GM19397 (cell line): ENCODE measurements around the gene FYCO1.

ENCODE experiments used
- ATAC-seq: cut with Tn5 transposase; IDR thresholded peaks from one replicate; pipeline ENCODE4 v1.9.1; 2021; ENCODE audit warnings: mild to moderate bottlenecking, moderate library complexity; ENCODE audit not compliant: unreplicated experiment

Gene FYCO1

DNA sequence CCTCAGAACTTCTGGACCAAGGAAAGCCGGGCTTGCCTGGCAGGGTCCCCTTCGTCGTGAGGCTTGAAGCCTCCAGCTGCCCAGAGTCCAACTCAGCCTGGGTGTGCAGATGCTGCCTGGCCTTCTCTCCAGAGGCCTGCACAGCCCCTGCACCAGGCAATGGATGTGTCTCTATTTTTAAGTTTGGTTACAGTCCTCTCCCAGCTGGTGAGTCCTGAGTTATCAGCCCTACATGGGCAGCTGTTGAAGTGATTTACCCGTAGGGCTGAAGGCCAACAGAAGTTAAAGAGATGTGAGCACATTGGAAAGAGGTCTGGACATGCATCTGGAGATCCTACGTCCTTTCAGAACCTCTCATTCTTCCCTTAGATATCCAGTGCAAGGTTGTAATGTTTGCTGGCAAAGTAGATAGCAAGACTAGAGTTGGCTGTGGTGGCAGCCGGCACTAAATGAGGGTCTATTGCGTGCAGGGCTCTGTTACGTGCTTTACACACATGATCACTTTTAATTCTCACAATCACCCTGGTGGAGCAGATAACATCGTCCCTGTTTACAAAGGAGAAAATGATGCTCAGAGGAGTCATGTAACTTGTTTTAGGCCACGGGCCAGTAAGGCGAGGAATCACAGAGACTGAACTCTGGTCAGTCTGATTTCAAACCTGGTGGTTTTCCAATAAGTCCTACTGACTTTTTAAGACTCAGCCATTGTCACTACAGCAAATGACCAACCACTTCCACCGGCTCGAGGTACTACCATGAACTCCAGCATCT, 9.9 kb downstream of the FYCO1 start:
- no peak for ATAC-seq

DNA sequence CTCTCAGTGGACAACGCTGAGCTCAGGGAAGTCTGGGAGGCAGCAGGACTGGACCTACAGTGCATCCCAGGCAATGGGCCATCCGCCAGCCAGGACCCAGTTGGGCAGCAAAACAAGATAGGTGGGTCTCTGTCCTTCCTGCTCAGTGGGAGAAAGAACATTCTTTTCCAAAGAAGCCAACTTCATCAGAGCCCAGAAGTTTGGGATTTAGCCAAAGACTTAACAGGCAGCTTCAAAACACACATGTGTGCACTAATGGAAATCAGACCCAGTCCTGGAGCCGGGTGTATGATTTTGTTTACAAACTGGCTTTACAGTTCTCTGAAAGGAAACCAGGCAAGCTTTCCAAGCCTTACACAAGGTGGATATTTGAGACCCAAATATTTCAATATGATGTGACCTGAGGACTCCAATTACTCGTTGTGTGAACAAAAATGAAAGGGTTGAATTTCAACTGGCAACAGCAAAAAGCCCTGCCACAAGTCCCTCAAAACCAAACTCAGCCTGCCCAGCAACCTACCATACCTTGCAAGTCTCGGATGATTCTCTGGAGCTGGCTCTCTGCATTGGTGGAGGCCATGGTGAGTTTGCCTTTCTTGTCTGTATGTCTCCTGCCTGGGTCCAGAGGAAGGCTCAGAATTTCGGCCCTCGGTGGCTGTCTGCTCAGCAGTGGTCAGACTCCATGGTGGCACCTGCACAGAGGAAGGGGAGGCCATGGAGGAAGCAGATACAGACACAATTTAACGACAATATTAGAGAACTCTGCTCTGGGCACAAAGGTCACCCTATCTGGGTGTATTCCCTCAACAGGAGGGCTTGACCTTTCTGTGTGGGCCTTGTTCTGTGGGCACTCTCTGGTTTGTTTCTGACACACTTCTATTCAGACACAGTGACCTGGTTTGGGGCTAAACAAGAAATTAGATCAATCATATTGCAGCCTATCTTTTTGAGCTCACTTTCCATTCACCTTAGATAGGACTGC, 11.0 kb downstream of the FYCO1 start:
- ATAC-seq = no peak

DNA sequence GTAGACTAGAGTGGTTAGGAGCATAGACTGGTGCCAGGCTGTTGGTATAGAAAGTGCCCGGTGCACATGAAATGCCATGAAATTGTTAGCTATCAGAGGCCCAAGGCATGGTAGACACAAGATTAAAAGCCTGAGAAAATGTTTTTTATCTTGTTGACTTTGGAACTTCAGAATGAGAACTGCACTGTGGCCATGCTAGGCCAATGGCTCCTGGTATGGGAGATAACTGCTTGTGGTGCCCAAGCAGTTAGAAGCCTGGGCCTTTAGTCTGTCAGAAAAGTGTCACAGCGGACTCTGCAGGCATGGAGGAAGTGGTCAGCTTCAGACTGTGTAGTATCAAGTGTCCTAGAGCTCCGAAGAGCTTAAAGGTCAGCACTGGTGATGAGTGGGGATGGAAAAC, 11.9 kb downstream of the FYCO1 start:
- ATAC-seq = no peak

DNA sequence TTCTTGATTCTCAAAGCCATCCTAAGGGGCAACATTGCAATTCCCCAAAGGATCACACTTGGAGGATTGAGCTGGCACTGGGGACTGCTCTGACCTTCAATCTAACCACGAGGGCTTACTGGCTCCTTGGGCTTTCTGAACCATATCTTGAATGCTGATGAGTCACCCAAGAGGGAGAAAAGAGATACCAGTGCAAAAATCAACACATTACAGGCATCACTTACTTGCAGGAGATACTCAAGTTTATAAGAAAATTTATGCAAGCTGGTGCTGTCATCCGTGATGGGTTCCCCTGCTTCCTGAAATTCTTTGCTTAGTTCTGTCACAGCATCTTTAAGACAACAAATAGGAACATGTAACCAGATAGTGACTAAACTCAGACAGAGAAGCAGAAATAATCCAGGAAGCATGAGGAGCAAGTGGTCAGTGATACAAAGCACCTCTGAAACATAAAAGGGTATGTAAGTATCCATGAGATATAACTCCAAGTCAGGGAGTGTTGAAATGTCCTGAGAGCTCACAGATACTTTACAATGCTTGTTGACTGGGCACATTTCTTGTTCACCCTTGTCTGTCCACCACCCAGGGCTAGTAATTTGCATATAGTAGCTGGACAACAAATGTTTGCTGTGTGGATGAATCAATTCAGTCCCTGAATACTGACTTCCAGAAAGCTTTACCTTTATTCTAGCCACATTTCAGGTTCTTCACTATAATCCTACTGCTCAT, 14.1 kb downstream of the FYCO1 start:
- ATAC-seq = no peak

DNA sequence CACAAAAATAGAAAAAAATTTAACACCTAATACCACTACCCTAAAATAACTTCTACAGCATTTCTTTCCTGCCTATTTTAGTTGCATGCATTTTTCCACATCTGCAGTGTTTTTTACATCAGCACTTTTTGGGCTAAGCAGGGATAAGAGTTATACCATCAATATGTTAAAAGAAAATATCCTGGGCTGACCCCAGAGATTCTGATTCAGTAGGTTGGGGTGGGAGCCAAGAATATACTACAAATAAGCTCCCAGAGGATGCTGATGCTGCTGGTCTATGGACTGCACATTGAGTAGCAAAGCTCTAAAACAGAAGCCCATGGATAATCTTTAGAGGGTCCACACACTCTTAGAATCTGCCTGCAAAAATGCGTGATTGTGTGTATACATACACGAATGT, 14.8 kb downstream of the FYCO1 start:
- no peak for ATAC-seq

DNA sequence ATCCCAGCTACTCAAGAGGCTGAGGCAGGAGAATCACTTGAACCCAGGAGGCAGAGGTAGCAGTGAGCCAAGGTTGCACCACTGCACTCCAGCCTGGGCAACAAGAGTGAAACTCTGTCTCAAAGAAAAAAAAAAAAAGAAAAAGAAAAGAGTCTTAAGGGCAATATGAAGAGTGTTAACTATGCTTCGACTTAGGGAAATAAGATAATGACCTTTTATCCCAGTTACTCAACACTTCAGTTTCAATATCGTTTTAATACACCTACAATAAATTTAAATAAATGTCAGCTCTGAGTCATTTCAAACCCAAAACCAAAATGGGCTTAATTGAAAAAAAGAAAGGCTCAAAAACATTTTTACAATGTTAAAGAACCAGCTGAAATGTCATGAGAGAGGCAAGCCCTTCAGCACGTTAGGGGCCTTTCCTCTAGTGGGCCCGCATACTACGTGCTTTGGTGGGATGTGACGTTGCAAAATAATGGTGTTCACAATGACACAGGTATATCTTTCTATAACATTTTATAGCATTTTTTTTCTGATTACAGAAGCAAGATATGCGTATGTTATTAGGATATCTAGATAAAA, 15.3 kb downstream of the FYCO1 start:
- ATAC-seq = no peak

DNA sequence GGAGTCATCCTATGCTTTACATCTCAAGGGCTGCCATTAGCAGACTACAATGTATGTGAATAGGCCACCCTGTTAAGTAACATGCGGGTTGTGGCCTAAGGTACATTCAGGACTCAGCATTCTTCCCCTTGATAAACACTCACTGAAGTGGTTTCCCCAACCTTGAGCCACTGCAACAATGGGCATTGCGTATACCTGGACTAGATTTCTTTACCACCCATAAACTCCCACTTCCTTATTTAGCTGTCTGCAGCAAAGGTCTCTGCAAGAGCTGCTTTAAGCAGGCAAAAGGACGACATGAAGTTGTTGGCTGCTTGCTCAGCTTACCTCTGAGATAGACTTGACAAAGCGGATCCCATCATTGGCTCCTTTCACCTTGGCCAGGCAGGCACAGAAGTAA, 16.2 kb downstream of the FYCO1 start:
- ATAC-seq = no peak

DNA sequence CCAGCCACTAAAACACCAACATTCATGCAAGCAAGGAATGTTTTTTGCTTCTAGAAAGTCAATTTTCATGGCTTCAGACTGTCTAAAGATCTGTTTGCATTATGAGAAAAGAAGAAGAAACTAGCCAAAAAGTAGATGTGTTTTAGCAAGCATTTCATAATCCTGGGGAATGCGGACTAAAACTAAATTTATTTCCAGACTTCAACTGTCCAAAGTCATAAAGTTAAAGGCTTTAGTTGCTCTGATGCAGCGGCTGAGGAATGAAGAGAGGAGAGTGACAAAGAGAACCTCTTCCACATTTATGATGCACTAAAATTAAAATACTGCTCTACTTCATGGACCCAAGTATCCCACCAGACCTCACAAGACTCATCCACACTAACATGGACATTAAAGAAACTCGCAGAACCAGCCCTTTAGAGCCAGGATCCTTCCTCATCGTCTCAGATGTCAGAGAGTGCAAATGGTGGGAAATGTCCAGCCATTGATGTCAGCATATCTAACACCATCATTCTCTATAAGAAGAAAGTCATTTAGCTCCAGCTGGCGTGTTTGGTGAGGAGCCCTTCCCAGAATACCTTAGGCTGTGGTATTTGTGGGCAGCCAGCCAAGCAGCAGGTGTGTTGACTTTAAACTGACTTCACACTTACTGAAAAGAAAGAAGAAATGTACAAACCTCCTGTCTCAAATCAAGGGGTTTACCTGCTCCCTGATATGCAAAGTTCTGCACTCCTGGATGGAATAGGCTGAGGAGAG, 17.4 kb downstream of the FYCO1 start:
- ATAC-seq = no peak

DNA sequence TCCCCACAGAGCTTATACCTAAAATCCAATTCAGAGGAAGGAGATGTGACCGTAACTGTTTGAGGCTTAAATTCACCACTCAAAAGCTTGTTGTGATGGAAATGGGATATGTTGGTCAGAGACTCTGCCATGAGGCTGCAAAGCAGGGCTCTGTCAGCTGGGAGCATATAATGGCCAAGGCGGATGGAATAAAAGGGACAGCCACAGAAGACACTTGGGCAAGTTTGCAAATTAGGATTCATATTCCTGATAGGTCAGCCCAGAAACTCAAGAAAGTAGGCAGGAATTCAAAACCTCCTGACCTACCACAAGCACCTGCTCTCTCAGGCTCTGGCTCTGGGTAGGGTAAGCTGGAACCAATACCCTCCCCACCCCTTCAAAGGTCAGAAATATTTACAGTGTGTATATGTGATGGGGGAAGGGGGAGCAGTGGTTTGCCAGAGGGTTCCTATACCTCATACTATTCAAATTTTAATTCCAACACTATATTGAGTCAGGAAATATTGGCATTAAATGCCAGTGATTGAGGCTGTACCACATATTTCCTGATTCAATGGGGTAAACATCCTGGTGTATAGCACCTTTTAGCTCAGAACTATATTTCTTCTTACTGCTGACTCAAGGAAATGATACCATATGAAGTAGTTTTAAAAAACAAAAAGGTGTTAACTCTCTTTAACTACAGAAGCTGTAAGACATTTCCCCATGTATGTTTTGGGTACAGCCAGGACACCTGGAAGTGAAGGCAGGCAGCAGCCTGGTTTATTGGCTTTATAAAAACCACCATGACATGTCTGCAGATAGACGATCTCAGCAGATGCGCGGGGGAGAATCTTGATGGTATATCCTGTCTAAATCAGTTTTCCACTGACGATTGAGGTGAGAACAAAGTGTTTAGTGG, 19.2 kb downstream of the FYCO1 start:
- no peak for ATAC-seq

DNA sequence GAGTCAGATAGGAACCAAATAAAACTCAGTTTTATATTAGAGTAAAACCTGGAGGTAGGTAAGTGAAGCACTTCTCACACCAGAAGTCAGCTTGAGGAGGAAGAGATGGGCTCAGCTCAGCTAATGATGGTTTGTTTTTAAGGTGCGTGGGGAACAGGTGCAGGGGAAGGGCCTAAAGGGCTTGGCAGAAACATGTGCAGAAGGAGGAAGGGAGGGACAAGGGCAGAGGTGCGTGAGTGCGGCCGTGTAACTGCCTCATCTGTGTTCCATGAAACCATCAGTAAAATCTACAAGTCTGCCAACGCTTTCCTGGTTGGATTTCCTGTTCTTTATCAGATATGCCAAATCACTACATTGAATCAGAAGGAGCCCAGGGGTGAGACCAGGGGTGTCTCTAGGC, 19.9 kb downstream of the FYCO1 start:
- ATAC-seq = no peak

DNA sequence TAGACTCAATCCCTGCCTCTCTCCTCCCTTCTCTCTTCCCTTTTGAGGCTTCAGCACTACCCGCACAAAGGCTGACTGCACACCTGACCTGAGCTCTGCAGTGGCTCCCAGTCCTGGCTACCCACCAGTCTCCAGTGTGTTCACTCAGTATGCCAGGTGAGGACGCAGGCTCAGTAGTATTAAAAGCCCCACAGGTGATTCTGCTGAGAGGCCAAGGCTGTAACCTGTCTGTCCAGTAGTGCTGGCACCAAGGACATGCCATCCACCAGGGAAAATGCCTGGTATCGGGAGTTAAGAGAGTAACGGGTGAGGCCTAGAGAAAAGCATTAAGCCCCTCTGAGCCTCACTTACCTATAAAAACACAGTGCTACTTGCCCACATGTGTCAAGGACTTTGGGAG, 20.9 kb downstream of the FYCO1 start:
- ATAC-seq = no peak

DNA sequence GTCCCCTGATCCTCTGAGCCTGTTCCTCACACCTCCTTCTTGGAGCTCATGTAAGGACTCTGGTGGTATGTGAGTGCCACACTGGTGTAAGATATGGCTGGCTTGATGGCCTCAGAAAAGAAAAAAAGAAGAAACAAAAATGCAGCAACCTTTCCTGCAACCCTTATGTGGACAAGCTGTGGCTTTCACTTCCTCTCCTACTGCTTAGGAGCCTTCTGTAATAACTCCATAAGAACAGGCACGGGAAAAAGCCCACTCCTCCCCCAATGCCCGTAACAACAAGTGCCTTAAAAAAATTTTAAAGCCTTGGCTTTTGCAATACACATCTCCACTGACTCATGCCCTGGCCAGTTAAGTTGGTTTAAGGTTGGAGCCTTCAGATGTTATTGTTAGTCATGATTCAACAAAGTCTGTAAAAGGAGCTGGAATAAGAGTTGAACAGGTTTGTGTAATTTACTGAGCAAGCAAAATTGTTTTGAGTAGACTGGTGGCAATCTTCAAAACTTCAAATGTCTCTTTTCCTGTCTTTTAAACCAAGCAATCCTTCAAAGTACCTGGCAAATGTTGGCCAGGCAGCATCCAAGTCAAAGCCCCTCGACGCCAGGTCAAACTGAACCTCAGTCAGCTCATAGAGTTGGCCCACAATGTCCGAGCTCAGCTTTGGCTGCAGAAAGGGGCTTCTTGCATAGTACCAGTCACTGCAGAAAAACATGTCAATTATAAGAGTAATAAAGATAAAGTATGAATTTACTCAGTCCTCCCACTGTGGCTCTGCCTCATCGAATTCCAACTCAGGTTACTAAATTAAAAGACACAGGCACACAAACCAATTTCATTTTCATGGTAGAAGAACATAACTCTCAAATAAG, 22.9 kb downstream of the FYCO1 start:
- ATAC-seq = peak; percentile 68

DNA sequence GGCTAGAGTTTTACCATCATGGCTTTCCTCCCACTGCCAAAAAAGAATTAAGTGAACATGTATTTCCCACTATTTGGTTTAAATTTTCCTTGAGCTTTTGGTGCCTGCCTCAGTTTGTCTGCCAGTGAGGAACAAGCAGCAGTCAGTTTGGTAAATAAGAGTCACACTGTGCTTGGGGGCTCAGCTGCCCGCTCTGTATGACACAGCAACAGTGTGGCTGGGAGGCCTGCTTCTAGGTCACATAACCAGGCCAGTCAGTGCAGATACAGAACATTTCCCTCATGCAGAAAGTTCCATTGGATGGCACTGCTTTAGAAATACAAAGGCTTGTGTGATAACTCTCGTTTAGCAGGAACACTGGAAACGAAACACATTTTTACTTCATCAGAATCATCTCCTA, 25.7 kb downstream of the FYCO1 start:
- ATAC-seq = no peak

DNA sequence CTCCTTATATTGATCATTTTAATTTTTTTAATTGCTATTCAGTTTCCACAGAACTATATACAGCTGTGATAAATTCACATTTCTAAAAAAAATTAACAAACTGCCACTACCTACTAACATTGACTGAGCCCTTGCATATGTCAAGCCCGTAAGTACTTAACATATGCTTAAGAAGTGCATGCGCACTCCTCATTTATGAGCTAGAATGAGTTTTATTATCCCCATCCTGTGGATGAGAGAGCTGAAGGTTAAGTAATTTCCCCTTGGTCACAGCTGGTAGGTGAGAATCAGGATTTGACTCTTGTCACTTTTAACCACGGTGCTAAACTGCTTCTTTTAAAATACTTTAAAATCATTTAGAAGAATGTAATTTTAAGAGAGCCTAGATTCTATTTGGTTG, 26.5 kb downstream of the FYCO1 start:
- no peak for ATAC-seq

DNA sequence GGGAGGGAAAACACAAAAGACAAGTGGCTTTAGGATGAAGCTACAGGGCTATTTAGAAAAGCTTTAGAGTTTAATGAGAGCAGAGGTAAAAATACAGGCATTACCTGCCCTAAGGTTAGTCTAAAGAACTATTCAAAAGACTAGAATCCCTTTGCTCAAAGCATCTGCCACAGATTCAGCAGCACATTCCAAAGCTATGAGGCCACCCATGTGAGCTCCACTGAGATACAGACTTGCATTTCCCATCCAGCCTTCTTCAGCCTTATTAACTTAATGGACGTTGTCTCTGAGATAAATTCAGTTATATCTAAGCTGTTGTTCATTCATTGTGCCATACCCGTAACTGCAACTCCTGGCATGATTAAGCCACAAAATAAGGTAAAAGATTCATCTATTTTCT, 26.9 kb downstream of the FYCO1 start:
- no peak for ATAC-seq

DNA sequence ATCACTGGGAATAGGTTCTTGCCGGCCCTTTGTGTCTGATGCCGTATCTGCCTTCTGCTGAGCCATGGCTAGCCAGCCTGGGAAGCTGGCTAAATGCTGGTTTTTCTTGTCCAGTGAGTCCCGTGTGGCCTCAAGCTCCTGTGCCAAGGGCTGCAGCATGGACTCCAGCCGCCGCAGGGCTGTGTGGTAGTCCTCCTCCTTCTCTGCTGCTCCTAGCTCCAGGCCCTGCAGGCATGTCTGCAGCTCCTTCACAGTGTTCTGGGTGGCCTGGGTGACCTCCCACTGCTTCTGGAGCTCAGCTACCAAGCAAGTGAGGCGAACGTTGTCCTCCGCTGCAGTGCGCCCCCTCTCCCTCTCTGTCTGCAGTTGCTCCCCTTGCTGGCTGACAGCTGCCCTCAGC, 27.5 kb downstream of the FYCO1 start:
- no peak for ATAC-seq

DNA sequence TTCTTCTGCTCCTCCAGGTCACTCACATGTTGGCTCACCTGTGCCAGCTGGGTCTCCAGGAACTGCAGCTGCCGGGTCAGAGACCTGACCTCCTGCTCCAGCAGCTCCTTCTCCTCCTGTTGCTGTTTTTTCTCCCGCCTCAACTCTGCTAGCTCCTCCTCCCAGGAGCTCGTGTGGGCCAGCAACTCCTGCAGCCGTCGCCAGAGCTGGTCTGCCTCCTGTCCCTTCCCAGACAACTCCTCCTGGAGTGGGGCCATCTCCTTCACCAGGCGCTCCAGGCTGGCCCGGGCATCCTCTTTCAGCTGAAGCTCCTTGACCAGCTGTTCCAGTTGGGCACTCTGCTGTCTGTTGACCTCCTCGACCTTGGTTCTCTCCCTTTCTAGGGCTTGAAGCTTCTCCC, 27.9 kb downstream of the FYCO1 start:
- no peak for ATAC-seq

DNA sequence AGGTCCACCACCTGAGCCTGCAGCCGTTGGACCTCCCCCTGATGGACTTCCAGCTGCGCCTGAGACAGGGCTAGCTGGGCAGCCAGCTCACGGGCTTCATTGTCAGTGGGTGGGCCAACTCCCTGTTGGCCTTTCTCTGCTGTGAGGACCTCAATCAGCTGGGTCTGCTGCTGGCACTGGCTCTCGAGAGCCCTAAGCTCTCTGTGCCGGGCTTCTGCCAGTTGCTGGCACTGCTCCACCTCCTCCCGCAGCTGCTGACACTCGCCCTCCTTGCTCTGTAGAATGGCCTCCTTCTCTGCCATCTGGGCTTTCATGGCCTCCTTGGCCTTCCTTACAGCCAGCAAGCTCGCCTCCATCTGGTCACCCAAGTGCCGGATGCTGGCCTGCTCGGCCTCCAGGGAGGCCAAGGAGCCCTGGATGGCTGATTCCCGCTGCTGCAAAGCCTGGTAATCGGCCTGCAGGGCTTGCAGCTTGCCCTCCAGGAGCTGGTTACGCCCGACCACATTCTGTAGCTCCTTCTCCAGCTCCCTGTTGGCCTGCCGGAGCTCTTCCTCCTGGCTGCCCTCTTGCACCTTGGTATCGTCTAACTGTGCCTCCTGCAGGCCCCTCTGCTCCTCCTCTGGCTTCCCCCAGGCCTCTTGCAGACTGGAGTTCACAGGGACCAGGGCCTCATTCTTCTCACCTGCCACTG, 28.5 kb downstream of the FYCO1 start:
- ATAC-seq = no peak
